ENCODE data around the gene STX11.

STX11 gene

GRCh38 chr6:144234399-144234798 is 84.1 kb downstream of the STX11 start:
- Histone ChIP-seq H3K9me3 (ENCODE audit: low read length) (no peaks in the 10 kb centered on the region), H3K4me1 (ENCODE audit: insufficient read depth, low read length) (peaks cover 4% of the 10 kb centered on the region), H3K36me3 (ENCODE audit: insufficient read depth, low read length) (no peaks in the 10 kb centered on the region), H3K27me3 (ENCODE audit: insufficient read depth, low read length) (no peaks in the 10 kb centered on the region), H3K4me3 (ENCODE audit: low read length) (no peak overlapping the region), H2AFZ (ENCODE audit: low read depth, low read length) (no peak overlapping the region)

- no peaks in the 10 kb centered on the region for H3K4me1 ChIP-seq (ENCODE audit: insufficient read depth, low read length)
- no peaks in the 10 kb centered on the region for H3K9me3 ChIP-seq (ENCODE audit: low read length)
- no peak overlapping the region for H2AFZ ChIP-seq (ENCODE audit: low read depth, low read length)
- H3K27me3 ChIP-seq (ENCODE audit: insufficient read depth, low read length): no peaks in the 10 kb centered on the region
- H3K36me3 ChIP-seq (ENCODE audit: insufficient read depth, low read length): no peaks in the 10 kb centered on the region
- no peak overlapping the region for H3K4me3 ChIP-seq (ENCODE audit: low read length)
These were observed 84.6 kb downstream of the STX11 start for GRCh38 chr6:144234935-144235334.

Measured in neuron (in vitro differentiated cells).